DLD1 (cell line): ENCODE measurements around the gene PCDH12.

Experiments used
- in situ Hi-C: cut with HindIII; loops from 2 replicates; pipeline ENCODE4 v1.10.0; 2017; ENCODE audit warnings: low sequenced_read_pairs

Gene PCDH12

DNA sequence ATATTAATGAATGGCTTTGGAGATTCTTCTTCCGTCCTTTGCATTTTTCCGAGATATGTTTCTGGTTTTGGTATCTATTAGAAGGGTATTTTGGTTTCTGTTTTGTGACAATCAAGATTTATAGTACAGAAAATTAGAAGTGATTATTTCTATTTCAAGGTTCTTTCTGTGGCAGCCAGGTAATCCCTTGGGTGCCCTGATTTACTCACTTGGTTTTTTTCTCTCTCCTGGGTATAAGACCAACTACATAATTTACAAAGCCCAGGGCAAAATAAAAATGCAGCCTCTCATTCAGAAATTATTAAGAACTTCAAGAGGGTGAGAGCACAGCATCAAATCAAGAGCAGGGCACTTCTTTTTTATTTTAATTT, 8.9 kb upstream of the PCDH12 start:
- in situ Hi-C loops: no loop called here

DNA sequence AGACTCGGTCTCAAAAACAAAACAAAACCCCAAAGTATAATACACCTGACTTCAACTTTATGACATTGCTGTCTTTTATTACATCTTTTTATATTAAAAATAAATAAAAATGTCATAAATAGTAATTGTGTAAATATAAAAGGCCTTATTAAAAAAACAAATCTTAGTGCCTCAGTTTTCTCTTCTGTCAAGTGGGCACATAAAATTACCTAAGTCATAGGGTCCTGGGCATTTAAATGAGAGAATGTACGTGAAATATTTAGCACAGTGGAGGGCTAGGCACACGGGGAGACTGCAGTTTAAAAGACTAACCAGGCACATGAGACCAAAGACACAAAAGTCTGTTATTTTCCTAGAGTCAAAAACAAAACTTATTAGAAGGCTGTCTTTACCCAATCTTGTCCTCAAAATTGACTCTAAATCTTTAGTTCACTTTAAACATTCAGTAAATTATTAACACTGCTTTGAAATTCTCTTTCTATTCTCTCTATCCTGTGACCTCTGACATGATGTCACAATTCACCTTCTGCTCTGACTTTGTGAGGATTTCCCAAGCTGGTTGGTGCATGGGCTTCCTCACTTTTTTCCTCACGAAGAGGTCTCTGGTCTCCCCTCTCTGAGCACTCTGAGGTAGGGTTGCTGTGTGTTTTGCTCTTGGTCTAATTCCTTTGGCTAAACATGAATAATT, 8.4 kb upstream of the PCDH12 start:
- in situ Hi-C loops: no loop called here

DNA sequence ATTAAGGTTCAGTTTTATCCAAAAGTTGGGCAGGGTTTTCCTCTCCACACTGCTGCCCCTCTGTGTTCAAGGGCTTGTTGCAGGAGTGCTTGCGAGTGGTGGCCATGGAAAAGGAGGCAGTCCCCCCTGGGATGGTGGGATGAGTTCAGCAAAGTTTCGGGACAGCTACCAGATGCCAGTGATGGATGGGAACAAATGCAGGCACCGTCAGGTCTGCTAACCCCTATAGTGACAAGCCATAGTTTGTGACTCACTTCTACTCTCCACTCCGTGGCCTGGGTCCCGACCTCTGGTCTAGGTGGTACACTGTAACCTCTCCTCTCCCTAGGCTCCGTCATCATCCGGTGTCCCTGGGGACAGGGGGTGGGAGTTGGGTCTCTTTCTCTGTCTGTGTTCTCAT, 7.1 kb upstream of the PCDH12 start:
- in situ Hi-C loops: no loop called here

DNA sequence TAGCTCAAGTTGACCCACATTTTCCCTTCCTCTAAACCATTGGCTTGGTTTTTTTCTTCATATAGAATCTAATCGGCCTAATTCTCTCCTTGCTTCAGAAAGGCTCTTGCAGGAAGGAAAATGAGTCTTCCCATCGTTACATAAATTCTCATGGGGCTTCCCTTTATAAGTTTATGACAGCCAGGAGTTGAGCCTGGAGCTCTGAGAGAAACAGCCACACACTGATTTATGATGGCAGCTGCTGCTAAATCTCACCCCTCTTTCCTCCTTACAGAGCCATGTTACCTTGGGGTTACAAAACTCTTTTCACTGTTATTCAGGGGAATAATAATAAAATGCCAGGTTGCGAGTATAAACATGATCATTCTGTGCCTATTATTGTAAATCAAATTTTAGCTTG, 5.7 kb upstream of the PCDH12 start:
- in situ Hi-C loops: no loop called here

DNA sequence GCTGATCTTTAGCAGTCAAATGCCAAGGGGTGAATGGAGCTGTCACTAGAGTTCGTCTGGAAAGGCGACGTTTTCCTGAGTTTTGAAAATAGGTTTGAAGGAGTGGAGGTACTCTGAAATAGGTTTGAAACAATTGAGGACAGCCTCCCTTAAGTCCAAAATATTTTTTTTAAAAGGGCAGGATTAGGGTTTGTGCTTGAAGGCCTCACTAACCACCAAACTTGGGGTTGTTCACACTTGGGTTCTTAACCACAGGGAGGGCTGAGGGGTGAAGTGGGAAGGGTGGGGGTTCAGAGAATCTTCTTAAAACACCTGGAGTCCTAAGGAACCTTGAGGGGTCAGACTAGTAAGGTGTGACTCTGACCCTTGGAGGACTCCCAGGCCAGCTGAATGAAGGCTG, 3.5 kb upstream of the PCDH12 start:
- in situ Hi-C loops: no loop called here

DNA sequence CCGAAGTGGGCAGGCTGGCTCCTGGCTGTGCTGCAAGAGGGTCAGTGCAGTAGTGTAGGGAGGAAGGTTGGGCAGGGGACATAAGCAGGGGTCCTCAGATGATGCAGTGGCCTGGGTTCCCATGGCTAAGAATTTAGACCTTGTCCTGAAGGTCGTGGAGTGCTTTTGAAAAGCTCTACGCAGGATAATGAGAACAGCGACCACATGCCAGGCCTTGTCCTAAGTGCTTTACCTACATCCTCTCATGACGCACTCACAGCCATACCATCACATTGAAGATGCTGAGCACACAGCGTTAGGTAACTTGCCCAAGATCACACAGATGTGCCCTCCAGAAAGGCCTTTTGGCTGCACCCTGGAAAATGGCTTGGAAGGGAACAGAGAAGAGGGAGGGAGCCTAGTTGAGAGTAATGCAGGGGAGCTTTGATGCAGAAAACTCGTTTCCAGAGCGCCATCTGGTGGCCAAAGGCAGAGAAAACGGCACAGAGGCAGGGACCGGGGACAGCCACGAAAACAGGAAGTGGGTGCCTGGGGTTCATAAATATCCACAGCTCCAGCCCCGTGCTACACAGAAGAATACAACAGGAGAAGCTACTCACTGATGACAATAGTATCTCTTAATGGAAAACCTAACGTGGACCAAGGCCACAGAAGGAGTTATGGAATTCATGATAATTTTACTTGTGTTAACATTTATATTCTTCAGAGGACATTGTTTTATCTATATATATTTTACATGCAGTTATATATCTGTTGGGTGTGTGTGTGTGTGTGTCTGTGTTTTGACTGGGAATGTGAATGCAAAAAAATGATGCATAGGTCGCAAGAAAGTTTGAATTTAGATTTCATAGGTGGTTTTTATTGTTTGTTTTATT, 2.7 kb upstream of the PCDH12 start:
- in situ Hi-C loops: no loop called here

DNA sequence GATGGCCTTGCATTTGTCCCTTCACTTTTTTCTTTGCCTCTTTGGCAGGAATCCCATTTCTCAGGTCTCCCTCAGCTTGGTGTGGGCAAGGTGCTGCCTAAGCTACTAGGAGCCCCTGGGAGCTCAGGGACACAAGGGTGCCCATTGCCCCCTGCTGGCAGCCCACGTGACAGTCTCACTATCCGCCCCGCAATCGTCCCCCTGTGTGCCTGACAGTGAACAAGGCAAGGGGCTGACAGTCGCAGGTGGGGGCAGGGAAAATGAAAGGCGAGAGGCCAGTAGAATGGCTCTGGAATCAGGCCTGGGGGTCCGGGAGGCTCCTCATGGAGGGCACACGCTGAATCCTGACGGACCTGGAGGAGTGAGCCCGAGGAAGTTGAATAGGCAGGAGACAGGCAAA, 2.0 kb upstream of the PCDH12 start:
- in situ Hi-C loops: no loop called here

DNA sequence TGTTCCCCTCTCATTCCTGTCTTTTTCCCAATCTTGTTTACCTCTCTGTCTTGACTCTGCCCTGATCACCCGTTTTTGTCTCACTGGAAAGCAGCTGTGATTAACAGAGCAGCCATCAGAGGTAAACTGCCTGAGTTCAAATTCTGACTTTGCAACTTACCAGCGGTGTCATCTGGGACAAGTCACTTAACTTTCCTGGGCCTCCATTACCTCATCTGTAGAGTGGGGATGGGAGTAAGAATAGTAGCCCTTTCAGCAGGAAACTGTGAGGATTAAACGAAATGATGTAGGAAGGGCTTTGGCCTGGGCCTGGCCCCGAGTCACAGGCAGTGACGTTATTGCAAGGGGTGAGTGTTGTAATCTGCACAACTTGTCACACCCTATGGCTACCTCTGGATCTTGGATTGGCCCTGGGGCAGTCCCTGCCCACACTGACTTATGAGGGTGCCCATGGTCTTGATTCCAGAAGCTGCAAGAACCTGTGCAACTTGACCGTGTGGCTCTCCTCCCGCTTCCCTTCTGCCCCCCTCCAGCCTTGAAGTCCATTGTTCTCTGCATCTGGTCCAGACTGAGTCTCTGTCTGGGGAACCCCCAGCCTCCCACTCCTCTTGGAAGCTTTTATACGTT, 657 bp upstream of the PCDH12 start:
- in situ Hi-C loops: no loop called here

DNA sequence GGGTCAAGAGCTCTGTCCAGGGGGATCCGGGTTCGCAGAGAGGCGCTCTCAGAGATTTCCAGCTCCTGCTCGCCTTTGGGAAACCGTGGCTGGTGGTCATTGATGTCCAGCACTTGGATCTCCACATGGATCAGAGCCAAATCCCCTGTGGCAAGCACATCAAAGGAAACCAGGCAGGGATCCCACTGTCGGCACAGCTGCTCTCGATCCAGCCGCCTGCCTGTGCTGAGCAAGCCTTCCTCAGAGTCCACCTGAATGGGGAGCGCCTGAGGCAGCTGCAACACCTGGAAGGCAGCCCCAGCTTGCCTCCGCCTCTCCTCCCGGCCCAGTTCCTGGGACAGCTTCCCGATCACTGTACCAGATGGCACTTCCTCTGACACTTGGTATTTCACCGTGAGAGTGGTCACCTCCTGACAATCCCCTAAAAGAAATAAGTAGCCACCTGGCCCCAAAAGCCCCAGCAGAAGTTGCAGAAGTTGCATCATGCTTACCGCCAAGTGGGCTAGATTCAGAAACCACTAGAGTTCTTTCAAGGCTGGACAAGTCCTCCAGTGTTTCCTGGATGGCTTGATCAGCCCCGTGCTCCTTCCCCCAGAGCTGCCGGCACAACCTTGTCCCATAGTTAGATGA, 520 bp downstream of the PCDH12 start:
- in situ Hi-C loops: no loop called here

DNA sequence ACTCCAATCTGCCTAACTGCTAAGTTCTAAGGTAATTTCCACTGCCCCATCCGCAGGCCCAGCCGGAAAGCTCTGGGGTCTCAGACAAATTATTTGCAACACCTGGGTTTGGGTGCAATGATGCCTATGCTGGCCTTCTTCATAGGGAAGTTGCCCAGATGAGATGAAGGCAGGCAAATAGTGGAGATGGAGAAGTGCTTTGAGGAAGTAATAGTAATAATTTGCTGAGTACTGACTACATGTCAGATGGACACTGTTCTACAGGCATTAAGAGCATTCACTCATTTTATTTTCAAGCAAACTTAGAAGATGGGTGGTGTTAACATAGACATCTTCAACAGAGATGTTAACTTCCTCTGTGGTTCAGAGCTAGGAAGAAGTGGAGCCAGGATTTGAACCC, 3.8 kb downstream of the PCDH12 start:
- in situ Hi-C loops: no loop called here

DNA sequence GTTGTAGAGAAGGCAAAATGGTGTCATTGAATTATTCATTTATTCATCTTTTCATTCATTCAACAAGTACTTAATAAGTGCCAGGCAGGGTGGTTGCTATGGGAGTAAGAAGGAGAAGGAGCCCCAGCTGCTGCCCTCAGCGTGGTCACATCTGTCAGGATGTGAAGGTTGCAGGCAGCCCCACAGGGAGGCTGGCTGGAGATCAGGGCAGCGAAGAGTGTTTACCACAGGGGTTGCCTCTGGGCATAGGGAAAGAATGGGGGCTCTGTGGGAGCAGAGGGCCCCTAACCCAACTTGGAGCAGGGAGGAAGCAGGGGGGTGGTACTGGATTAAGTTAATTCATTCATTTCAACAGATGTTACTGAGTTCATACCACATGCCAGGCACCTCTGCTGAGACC, 6.0 kb downstream of the PCDH12 start:
- in situ Hi-C loops: no loop called here

DNA sequence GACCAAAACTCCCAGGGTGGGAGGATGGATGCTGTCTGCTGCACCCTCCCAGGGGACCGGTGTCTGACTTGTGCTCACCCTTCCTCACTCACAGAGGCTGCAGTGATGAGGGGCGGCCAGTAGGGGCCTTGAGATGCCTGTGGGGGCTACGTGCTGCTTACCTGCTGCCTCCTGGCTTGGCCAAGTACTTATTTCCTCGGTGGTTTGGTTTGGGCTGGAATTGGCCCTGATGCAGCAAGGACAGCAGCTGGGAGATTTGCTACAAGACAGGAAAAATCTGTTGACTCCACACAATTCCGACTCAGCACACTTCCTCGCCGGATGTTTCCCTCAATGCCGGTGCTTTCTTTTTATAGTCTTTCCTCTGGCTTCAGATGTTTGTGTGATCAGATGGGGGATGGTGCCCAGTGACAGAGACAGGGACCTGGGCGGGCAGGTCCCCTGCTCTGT, 6.6 kb downstream of the PCDH12 start:
- in situ Hi-C loops: no loop called here

DNA sequence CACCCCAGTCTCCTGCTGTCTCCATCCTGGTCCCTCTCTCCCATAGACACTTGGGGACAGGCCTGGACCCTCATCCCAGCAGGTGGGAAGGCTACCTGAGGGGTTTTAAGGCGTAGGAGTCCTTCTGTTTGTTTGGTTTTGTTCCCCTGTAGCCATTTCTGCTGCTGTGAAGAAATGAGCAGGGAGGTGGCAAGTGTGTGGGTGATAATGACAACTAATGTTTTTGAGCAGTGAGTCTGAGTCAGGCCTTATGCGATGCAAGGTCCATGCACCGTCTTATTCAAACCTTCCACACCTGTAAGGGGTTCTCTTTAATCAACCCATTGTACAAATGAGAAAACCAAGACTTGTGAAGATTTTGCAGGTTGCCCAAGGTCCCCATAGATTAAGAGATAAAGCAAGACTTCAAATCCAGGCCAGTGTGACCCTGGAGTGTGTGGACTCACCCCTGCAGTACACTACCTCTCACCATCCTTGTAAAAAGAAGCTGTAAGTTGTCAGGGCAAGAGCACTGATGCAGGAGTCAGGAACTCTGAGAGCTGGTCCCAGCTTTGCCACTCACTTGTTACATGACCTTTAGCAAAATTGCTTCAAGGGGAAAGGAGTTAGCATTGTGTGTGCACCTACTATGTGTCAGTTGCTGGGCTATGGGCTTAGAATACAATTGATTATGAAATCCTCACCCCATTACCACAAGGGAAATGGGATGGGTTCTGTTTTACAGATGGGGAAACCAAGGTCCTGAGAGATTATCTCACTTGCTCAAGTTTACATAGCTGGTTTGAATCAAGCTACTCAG, 7.6 kb downstream of the PCDH12 start:
- in situ Hi-C loops: no loop called here

DNA sequence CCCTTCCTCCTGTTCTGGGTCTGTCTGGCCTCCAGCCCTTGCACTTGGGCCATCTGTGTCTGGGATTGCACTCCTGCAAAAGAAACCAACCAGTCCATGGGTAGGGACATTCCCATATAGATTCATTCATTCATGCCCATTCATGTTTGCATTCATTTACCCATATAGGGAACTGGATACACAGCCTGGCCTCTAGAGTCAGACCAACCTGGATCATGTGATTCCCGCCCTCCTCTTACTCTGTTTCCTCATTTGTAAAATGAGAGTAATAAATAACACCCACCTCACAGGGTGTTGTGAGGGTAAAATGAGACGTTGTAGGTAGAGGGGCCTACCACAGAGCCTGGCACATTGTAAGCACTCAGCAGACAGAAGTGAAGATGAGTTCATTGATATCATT, 8.5 kb downstream of the PCDH12 start:
- in situ Hi-C loops: no loop called here

DNA sequence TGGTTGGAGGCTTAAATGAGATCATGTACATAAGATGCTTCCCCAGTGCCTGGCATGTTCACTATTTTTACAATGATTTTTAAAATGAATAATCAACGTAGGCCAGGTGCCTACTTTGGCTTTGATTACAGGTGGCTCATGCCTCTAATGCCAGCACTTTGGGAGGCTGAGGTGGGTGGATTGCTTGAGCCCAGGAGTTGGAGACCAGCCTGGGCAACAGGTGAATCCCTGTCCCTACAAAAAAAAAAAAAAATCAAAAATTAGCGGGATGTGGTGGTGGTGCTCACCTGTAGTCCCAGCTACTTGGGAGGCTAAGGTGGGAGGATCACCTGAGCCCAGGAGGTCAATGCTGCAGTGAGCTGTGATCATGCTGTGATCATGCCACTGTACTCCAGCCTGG, 9.2 kb downstream of the PCDH12 start:
- in situ Hi-C loops: no loop called here

DNA sequence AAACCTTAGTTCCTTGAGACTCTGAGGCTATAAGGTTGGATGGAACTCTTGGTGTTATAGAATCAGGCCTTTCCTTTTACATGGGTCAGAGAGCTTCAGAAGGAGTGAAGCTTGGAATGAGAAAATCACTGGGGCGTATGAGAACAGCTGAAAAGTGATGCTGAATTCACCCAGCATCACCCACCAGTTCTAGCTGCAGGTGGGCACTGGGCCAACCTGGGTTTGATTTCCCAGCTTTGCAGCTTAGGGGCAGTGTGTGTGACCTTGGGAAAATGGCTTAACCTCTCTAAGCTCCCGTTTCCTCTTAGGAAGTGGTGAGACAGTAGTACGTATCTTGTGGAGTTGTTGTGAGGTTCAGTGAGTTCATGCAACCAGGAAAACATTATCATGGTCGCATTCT, 10.7 kb downstream of the PCDH12 start:
- in situ Hi-C loops: no loop called here

DNA sequence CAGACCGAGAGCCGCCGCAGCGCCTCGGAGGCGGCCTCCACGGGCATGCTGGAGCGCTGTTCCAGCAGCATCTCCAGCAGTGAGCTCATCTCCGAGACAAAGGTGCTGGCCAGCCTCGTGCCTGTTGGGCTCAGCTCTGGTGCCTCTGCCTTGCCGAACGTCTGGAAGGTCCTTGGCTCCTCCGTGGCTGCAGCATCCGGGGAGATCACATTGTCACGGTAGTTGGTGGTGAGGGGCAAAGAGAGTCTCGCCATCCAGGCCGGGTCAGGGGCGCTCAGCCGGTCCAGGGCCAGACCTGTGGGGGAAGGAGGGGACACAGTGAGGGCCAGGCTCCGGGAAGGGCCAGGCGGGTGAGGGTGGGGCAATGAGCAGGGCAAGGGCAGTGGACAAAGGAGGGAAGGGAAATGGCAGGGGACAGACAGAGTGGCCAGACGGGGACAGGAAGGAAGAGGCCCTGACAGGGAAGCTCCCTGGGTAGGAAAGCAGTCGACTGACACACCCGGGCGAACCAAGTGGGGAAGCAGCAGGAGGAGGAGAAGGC, 12.4 kb downstream of the PCDH12 start:
- in situ Hi-C loops: no loop called here

DNA sequence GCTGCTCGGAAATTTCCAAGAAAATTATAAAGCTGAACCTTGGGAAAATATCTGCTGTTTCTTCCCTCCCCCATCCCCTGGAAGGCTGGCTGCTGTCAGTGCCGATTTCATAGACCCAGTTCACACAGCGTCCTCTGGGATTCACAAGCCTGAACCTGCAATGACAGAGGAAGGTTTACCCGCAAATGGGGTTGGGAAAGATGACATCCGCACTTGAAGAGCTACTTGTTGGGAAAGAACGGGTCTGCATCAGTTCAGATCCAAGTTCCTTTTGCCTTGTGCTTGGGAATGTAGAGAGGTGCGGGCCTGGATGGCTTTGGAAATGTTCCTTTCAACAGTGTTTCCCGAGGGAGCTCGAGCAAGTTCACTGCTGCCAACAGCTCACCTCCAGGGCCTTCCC, 13.9 kb downstream of the PCDH12 start:
- in situ Hi-C loops: no loop called here

DNA sequence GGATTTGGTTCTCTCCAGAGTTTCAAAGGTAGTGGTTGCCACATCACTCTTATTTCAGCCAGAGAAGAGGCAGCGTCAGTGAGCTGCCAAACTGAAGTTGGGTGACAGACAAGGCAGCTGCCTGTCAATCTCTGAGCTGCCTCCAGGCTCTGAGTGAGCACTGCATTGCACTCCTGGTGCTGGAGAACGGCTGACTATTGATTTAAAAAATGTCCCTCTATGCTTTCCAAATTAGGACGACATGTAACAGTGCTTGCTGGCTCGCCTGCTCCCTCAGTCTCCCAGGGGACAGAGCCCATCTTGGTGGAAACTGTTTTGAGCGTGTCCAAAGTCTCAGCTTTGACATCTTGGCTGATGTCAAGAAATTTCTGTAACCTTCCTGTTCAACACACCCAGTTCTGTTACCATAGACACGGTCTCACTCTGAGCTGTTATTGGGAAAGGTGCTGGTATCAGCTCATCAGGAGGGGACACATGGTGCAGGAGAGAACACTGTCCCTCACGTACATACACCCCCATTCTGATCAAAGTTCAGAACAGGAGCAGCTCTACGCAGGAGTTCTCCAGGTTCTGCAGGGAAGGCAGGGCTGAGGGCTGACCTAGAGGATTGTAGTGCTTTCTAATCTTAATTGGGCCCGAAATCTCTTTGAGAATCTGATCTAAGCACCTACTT, 15.7 kb downstream of the PCDH12 start:
- in situ Hi-C loops: no loop called here

DNA sequence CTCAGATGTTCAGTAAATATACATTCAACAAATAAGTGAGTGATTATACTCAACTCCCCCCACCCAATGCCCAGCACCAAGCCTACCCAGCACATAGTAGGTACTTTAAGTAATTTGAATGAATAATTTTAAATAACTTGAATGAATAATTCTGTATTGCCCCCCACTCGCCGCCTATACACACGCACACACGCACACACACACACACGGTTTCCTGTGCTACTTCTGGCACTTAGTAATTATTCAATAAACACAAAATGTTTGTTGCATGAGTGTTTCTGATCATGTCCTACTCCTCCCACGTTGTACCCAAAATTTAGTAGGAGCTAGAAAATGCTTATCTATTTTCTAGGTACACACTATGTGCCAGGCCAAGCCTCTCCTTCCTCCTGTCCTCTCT, 16.2 kb downstream of the PCDH12 start:
- in situ Hi-C loops: no loop called here
